Measurements from ENCODE around the gene PGP.

- TF ChIP-seq POLR2AphosphoS5 (IDR thresholded peaks at IDR 0.05; ENCODE audit: borderline replicate concordance, low read depth, low read length), result no peak
- no peak for TF ChIP-seq EZH2 (IDR thresholded peaks at IDR 0.05)
- no peak for TF ChIP-seq FOXP2 (optimal IDR thresholded peaks at IDR 0.05; ENCODE audit: control extremely low read depth, extremely low read length, insufficient read depth)
Measured at GRCh38 chr16:2216330-2216729, 1.7 kb upstream of the PGP start.

Measured in SK-N-MC (cell line).